BLaER1 (cell line): ENCODE results near the gene MLST8.

Source experiments
- H3K27ac ChIP-seq: shearing (Covaris generic); formaldehyde crosslinking; 2 replicates; pipeline ENCODE4 v1.8.1; 2022
- H3K27me3 ChIP-seq: shearing (Covaris generic); formaldehyde crosslinking; 2 replicates; pipeline ENCODE4 v1.8.1; 2022
- H3K36me3 ChIP-seq: shearing (Covaris generic); formaldehyde crosslinking; 2 replicates; pipeline ENCODE4 v1.8.1; 2022
- H3K4me1 ChIP-seq: shearing (Covaris generic); formaldehyde crosslinking; 2 replicates; pipeline ENCODE4 v1.8.1; 2022
- H3K4me2 ChIP-seq: shearing (Covaris generic); formaldehyde crosslinking; 2 replicates; pipeline ENCODE4 v1.8.1; 2022
- H3K4me3 ChIP-seq: shearing (Covaris generic); formaldehyde crosslinking; 2 replicates; pipeline ENCODE4 v1.8.1; 2022
- H3K9ac ChIP-seq: shearing (Covaris generic); formaldehyde crosslinking; 2 replicates; pipeline ENCODE4 v1.8.1; 2022
- H3K9me3 ChIP-seq: shearing (Covaris generic); formaldehyde crosslinking; 2 replicates; pipeline ENCODE4 v1.8.1; 2022
- H4K20me1 ChIP-seq: shearing (Covaris generic); formaldehyde crosslinking; 2 replicates; pipeline ENCODE4 v1.8.1; 2022
- Cebpa-rat ChIP-seq: shearing (Covaris generic); IDR thresholded peaks from 2 replicates; pipeline ENCODE4 v1.8.1; 2022

MLST8 gene

DNA sequence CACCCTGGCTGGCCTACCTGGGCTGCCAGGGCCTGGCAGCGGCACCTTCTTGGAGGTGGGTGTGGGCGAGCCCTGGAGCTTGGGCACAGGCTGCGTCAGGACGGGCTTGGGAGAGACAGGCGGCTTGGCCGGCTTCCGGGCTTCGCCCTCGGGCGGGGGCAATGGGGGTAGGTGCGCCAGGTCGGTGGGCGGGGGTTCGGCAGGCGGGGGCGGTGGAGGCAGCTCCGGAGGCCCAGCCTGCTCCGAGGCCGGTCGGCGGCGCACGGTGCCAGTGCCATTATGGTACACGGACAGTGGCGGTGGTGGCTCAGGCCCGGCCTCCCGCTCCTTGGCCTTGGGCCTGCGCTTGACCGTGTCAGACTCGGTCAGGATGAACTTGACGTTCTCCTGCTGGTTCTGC is 25.7 kb upstream of the MLST8 start:
- Histone ChIP-seq H3K27me3 (no peaks in the 10 kb centered on the region), H3K4me2 (no peak overlapping the region), H3K4me3 (no peak overlapping the region), H3K4me1 (peaks cover 30% of the 10 kb centered on the region), H3K36me3 (peaks cover 46% of the 10 kb centered on the region), H4K20me1 (peaks cover 40% of the 10 kb centered on the region), H3K27ac (no peak overlapping the region), H3K9ac (no peak overlapping the region), H3K9me3 (peaks cover 7% of the 10 kb centered on the region)
- no peak for TF ChIP-seq Cebpa-rat

DNA sequence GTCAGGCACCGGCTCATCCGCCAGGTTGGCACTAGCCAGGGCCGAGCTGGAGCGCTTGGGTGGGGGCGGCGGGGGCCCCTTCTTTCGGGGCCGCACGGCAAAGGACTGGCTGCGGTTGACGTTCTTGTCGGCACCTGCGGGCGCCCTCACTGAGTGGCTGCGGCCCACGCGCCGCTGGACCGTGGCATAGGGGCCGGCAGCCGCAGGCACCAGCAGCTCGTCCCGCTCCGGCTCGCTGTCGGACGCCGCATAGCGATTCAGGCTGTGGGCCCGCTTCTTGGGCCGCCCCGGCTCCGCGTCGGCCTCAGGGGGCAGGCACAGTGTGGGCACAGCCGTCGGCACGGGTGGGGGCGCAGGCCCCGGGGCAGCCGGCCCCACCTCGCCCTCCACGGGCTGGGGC is 24.8 kb upstream of the MLST8 start:
- peaks cover 48% of the 10 kb centered on the region for H4K20me1 ChIP-seq
- H3K27ac ChIP-seq, result no peak overlapping the region
- H3K4me2 ChIP-seq, result no peak overlapping the region
- TF ChIP-seq Cebpa-rat, result no peak
- no peak overlapping the region for H3K4me3 ChIP-seq
- H3K36me3 ChIP-seq, result peaks cover 38% of the 10 kb centered on the region
- no peak overlapping the region for H3K9ac ChIP-seq
- H3K27me3 ChIP-seq, result no peaks in the 10 kb centered on the region
- H3K9me3 ChIP-seq, result peaks cover 7% of the 10 kb centered on the region
- H3K4me1 ChIP-seq, result peaks cover 39% of the 10 kb centered on the region

DNA sequence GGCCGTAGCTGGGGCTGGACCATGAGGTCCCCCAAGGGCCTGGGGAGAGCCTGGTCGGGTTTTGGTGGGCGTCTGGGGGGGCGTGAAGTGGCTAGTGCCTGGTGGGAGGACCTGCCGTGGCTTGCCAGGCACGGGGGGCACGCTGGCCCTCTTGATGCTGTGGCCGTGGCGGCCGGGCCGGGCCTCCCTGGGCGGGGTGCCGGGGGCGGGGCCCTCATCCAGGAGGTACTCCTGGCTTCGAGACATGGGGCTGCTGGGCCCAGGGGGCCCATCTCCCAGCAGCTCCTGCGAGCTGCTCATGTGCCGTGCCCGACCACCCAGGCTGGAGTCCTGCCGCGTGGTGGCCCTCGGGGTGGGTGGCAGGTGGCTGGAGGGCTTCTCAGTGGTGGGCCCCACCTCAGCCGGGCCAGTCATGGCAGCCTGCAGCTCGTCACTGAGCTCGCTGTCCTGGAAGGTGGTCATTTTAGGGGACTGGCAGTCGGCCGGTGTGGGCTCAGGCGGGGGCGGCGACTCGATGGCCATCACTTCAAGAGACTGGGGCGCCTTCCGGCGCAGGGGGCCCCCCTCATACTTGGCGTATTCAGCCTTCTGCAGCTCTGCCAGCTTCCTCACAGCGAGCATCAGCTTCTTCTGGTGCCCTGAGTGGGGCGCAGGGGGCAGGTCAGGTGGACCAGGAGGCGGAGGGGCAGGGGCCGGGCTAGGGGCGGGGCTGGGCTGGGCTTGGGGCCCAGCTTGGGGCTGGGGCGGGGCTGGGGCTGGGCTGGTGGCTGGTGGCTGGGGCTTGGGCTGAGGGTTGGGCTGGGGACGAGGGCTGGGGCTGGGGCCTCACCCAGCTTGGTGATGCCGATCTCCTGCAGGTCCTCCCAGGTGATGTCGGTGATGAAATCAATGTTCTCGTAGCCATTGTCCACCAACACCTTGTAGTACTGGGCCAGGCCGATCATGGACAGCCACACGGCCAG is 24.0 kb upstream of the MLST8 start:
- peaks cover 51% of the 10 kb centered on the region for H4K20me1 ChIP-seq
- peaks cover 30% of the 10 kb centered on the region for H3K36me3 ChIP-seq

DNA sequence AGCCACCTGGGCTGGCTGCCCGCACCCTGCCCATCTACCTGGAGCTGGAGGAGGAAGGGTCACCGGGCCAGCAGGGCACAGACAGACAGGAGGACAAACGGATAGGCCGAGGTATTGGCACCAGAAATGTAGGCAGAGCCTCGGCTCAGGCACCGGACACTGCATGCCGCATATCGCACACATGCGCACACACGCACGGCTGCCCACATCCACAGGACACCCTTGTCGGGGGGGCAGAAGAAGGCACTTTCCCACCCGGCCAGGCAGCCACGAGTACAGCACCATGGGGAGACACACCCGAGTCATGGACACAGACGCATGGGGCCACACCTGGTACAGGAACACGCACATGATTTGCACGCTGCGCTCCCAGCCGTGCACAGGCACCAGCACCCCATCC is 23.3 kb upstream of the MLST8 start:
- no peak overlapping the region for H3K27ac ChIP-seq
- H3K27me3 ChIP-seq, result no peaks in the 10 kb centered on the region
- peaks cover 51% of the 10 kb centered on the region for H4K20me1 ChIP-seq
- 0 out of 2 replicates have a peak overlapping the region, but pooled peaks have one; percentile 2 for H3K9ac ChIP-seq
- H3K9me3 ChIP-seq, result peaks cover 7% of the 10 kb centered on the region
- no peak for TF ChIP-seq Cebpa-rat
- H3K4me1 ChIP-seq, result peaks cover 42% of the 10 kb centered on the region
- H3K4me2 ChIP-seq, result peak overlapping the region; percentile 86
- peaks cover 23% of the 10 kb centered on the region for H3K36me3 ChIP-seq
- H3K4me3 ChIP-seq, result no peak overlapping the region

More for the DNA sequence above, 24.0 kb upstream of the MLST8 start:
- Histone ChIP-seq H3K27ac (no peak overlapping the region), H3K9me3 (peaks cover 7% of the 10 kb centered on the region), H3K4me1 (peaks cover 42% of the 10 kb centered on the region), H3K4me2 (peak overlapping the region; percentile 86), H3K9ac (no peak overlapping the region), H3K4me3 (no peak overlapping the region), H3K27me3 (no peaks in the 10 kb centered on the region)
- TF ChIP-seq Cebpa-rat, result no peak

DNA sequence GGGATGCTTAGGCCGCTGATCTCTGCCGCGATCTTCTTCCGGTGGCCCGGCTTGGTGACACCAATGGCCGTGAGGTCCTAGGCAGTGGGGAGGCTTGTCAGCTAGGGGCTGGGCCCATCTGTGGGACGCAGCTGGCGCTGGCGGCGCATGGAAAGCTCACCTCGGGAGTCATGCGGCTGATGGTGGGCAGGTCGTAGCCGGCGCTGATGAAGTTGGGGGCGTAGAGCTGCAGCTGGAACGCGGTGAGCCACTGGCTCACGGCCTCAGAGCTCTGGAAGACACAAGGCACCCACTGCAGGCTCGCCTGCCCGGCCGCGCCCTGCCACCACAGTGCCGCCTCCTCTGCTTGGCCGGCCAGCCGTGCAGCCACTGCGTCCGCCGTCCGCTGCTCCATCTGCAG is 21.6 kb upstream of the MLST8 start:
- Histone ChIP-seq H3K36me3 (peaks cover 12% of the 10 kb centered on the region; the same call in 1 of the 2 replicates), H3K9ac (peak overlapping the region; percentile 38), H3K27ac (peak overlapping the region; percentile 60), H3K4me3 (peak overlapping the region; percentile 8; the same call in 1 of the 2 replicates), H4K20me1 (peaks cover 44% of the 10 kb centered on the region), H3K27me3 (no peaks in the 10 kb centered on the region), H3K9me3 (no peaks in the 10 kb centered on the region), H3K4me1 (peaks cover 42% of the 10 kb centered on the region), H3K4me2 (peak overlapping the region; percentile 86)
- TF ChIP-seq Cebpa-rat, result no peak

DNA sequence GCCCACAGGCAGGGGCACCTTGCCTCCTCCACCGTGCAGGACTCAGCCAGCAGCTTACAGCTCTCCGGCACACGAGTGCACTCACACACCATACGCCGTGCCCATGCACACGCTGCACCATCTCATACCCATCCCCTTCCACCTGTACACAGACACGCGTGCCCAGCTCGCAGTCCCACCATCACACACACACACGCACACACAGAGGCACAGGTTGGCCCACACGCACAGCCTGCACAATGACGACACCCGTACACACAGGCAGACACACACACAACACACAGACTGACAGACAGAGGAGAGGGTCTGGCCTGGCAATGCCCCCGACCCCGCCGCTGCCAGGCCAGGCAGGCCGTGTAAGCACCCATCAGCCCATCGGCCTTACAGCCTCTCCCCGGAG is 20.9 kb upstream of the MLST8 start:
- peaks cover 16% of the 10 kb centered on the region; the same call in 1 of the 2 replicates for H3K36me3 ChIP-seq

DNA sequence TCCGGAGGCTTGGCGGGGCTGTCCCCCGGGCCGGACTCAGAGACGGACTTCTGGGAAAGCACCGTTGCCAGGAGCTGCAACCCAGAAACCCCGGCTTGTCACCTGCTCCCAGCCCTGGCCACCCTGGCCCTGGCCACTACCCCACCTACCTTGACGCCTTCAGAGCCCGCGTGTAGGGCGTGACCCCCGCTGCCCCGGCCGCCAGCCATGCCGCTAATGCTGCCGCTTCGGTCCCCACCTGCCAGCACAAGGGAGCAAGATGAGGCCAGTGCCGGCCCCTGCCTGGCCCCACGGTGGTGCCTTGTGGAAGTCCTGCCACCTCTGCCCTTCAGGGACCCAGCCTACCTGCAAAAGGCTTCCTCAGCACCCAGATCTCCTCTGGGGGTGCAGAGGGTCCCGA is 20.3 kb upstream of the MLST8 start:
- Histone ChIP-seq H3K27me3 (no peaks in the 10 kb centered on the region), H3K9ac (no peak overlapping the region)

More for the DNA sequence above, 20.9 kb upstream of the MLST8 start:
- H4K20me1 ChIP-seq, result peaks cover 44% of the 10 kb centered on the region
- H3K4me2 ChIP-seq, result peak overlapping the region; percentile 86
- H3K27me3 ChIP-seq, result no peaks in the 10 kb centered on the region
- H3K4me3 ChIP-seq, result peak overlapping the region; percentile 8; the same call in 1 of the 2 replicates
- no peak for TF ChIP-seq Cebpa-rat
- peaks cover 42% of the 10 kb centered on the region for H3K4me1 ChIP-seq
- peak overlapping the region; percentile 38 for H3K9ac ChIP-seq
- peak overlapping the region; percentile 60 for H3K27ac ChIP-seq
- H3K9me3 ChIP-seq, result no peaks in the 10 kb centered on the region

DNA sequence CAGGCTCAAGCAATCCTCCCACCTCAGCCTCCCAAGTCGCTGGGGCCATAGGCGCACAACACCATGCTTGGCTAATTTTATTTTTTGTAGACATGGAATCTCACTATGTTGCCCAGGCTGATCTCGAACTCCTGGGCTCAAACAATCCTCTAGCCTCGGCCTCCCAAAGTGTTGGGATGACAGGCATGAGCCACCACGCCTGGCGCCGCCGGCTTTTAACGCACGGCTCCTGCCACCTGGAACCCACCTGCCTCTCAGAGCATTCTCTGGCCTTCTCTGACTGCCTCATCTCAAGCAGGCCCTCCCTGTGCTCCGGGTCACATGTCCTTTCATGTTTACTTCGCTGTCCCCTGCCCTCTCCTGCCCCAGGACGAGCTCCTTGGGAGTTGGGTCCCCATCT is 19.2 kb upstream of the MLST8 start:
- Histone ChIP-seq H3K4me3 (no peak overlapping the region), H3K27ac (no peak overlapping the region), H3K4me1 (peaks cover 53% of the 10 kb centered on the region), H3K9ac (no peak overlapping the region), H3K4me2 (no peak overlapping the region), H3K27me3 (no peaks in the 10 kb centered on the region), H3K36me3 (peaks cover 9% of the 10 kb centered on the region; the same call in 1 of the 2 replicates), H3K9me3 (no peaks in the 10 kb centered on the region), H4K20me1 (peaks cover 37% of the 10 kb centered on the region)
- TF ChIP-seq Cebpa-rat, result no peak

More for the DNA sequence above, 20.3 kb upstream of the MLST8 start:
- H3K9me3 ChIP-seq, result no peaks in the 10 kb centered on the region
- H4K20me1 ChIP-seq, result peaks cover 42% of the 10 kb centered on the region
- TF ChIP-seq Cebpa-rat, result no peak
- H3K4me1 ChIP-seq, result peaks cover 42% of the 10 kb centered on the region
- peak overlapping the region; percentile 86 for H3K4me2 ChIP-seq
- no peak overlapping the region for H3K4me3 ChIP-seq
- peaks cover 12% of the 10 kb centered on the region; the same call in 1 of the 2 replicates for H3K36me3 ChIP-seq
- no peak overlapping the region for H3K27ac ChIP-seq

DNA sequence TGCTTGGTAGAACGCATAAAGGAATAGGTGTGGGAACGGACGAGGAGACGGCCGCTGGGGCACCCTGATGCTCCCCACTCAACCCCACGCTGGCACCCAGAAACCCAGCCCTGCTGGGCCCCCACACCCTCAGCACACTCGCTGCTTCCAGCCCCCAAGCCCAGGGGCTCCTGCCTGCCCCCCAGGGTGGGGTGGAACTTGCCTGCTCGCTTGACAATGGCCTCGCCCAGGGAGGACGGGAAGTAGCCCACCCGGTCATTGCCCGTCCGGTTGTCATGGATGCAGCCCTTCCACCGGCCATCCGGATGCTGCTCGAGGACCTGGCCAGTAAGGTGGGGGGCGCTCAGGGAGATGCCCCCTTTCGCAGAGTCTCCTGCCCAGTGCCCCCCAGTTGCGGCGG is 18.7 kb upstream of the MLST8 start:
- Histone ChIP-seq H4K20me1 (peaks cover 35% of the 10 kb centered on the region; the same call in 1 of the 2 replicates), H3K9me3 (no peaks in the 10 kb centered on the region), H3K4me1 (peaks cover 57% of the 10 kb centered on the region), H3K9ac (no peak overlapping the region), H3K27me3 (no peaks in the 10 kb centered on the region), H3K4me3 (no peak overlapping the region), H3K36me3 (peaks cover 9% of the 10 kb centered on the region; the same call in 1 of the 2 replicates), H3K27ac (no peak overlapping the region), H3K4me2 (no peak overlapping the region)
- TF ChIP-seq Cebpa-rat, result no peak

DNA sequence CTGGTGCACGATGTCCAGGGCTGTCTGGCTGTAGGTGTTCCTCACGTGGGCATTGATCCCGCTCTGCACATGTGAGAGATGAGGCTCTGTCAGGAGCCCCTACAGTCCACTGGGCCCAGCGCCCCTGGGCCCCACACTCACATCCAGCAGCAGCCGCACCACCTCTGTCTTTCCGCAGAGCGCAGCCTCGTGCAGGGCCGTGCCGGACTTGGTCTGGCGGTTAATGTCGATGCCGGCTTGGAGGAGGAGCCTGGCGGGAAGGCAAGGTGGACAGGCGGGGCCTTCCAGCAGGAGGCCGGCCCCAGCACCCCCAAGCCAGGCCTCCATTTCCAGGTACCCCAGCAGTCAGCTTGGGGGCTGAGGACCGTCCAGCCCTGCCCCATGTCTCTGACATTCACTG is 18.0 kb upstream of the MLST8 start:
- Histone ChIP-seq H3K4me1 (peaks cover 58% of the 10 kb centered on the region), H4K20me1 (peaks cover 35% of the 10 kb centered on the region; the same call in 1 of the 2 replicates), H3K27me3 (no peaks in the 10 kb centered on the region), H3K4me3 (no peak overlapping the region), H3K9ac (no peak overlapping the region), H3K9me3 (no peaks in the 10 kb centered on the region), H3K27ac (no peak overlapping the region), H3K36me3 (peaks cover 9% of the 10 kb centered on the region; the same call in 1 of the 2 replicates), H3K4me2 (no peak overlapping the region)
- no peak for TF ChIP-seq Cebpa-rat
